Measurements from ENCODE around the gene CPED1. TPM values are rescaled to one million over a fixed set of nuclear protein-coding genes. Genes with fewer than 3 reads are reported as not detected.

CPED1 gene
- total RNA-seq, 3 donors from 2014 or later (not counting 1 experiment from before 2014, with no cell fraction given): 0.50 to 1.3 (median 0.96) TPM

- Mint-ChIP-seq H3K27ac (no peak overlapping the region), H3K36me3 (no peaks in the 10 kb centered on the region), H3K9me3 (no peaks in the 10 kb centered on the region), H3K27me3 (ENCODE audit: low read depth in 2 of 2) (peaks cover 0 to 11% of the 10 kb centered on the region in 2 donors), H3K4me1 (no peaks in the 10 kb centered on the region), H3K4me3 (no peak overlapping the region)
- Histone ChIP-seq H3K27ac (ENCODE audit: low read length) (no peak overlapping the region), H3K36me3 (ENCODE audit: control insufficient read depth, insufficient read depth, low read length) (no peaks in the 10 kb centered on the region), H3K9me3 (ENCODE audit: control insufficient read depth, insufficient read depth, low read length) (no peaks in the 10 kb centered on the region), H3K4me3 (ENCODE audit: low read length) (no peak overlapping the region), H3K27me3 (ENCODE audit: control insufficient read depth, insufficient read depth, low read length) (no peaks in the 10 kb centered on the region), H3K4me1 (ENCODE audit: control insufficient read depth, insufficient read depth, low read length) (no peaks in the 10 kb centered on the region)
- ATAC-seq (no peak), DNase-seq (no peak)
- intact Hi-C loops (cut with micrococcal nuclease): no loop called here
- WGBS (ENCODE audit: insufficient coverage): 73% methylated on average over 1 of the region's 2 CpGs
- TF ChIP-seq CTCF (IDR thresholded peaks at IDR 0.05): no peak
Observed at GRCh38 chr7:121279060-121279620, 290.6 kb downstream of the CPED1 start.

GRCh38 chr7:121279822-121280221 lies 291.3 kb downstream of the CPED1 start:
- Mint-ChIP-seq H3K4me1 (no peaks in the 10 kb centered on the region), H3K27ac (no peak overlapping the region), H3K27me3 (ENCODE audit: low read depth in 2 of 2) (peaks cover 0 to 13% of the 10 kb centered on the region in 2 donors), H3K4me3 (no peak overlapping the region), H3K9me3 (no peaks in the 10 kb centered on the region), H3K36me3 (no peaks in the 10 kb centered on the region)
- no peak for DNase-seq
- TF ChIP-seq CTCF (IDR thresholded peaks at IDR 0.05): no peak
- intact Hi-C loops (cut with micrococcal nuclease): no loop called here
- Histone ChIP-seq H3K27ac (ENCODE audit: low read length) (no peak overlapping the region), H3K4me1 (ENCODE audit: control insufficient read depth, insufficient read depth, low read length) (no peaks in the 10 kb centered on the region), H3K9me3 (ENCODE audit: control insufficient read depth, insufficient read depth, low read length) (peaks cover 2% of the 10 kb centered on the region), H3K4me3 (ENCODE audit: low read length) (no peak overlapping the region), H3K36me3 (ENCODE audit: control insufficient read depth, insufficient read depth, low read length) (no peaks in the 10 kb centered on the region), H3K27me3 (ENCODE audit: control insufficient read depth, insufficient read depth, low read length) (no peaks in the 10 kb centered on the region)
- 100% methylated on average over 1 of the region's 4 CpGs for WGBS (ENCODE audit: insufficient coverage)
- no peak for ATAC-seq

- peaks cover 6% of the 10 kb centered on the region for H3K9me3 ChIP-seq (ENCODE audit: control insufficient read depth, insufficient read depth, low read length)
- no peaks in the 10 kb centered on the region for H3K27me3 ChIP-seq (ENCODE audit: control insufficient read depth, insufficient read depth, low read length)
- no peaks in the 10 kb centered on the region for H3K4me1 ChIP-seq (ENCODE audit: control insufficient read depth, insufficient read depth, low read length)
- 100% methylated on average over 1 of the region's 1 CpG for WGBS (ENCODE audit: insufficient coverage)
- H3K4me3 Mint-ChIP-seq: no peak overlapping the region
- no peak for DNase-seq
- intact Hi-C loops (cut with micrococcal nuclease): no loop called here
- H3K27ac ChIP-seq (ENCODE audit: low read length): no peak overlapping the region
- H3K4me3 ChIP-seq (ENCODE audit: low read length): no peak overlapping the region
- H3K36me3 Mint-ChIP-seq: peaks cover 7% of the 10 kb centered on the region
- ATAC-seq: no peak
- H3K9me3 Mint-ChIP-seq: peaks cover 0 to 3% of the 10 kb centered on the region in 2 donors
- TF ChIP-seq CTCF (IDR thresholded peaks at IDR 0.05): no peak
- no peaks in the 10 kb centered on the region for H3K4me1 Mint-ChIP-seq
- no peaks in the 10 kb centered on the region for H3K36me3 ChIP-seq (ENCODE audit: control insufficient read depth, insufficient read depth, low read length)
- H3K27me3 Mint-ChIP-seq (ENCODE audit: low read depth in 2 of 2): peaks cover 8 to 18% of the 10 kb centered on the region in 2 donors
- H3K27ac Mint-ChIP-seq: no peak overlapping the region
Observed at GRCh38 chr7:121280656-121281055, 292.1 kb downstream of the CPED1 start.

GRCh38 chr7:121282129-121282528 lies 293.6 kb downstream of the CPED1 start:
- Mint-ChIP-seq H3K4me3 (no peak overlapping the region), H3K36me3 (peaks cover 8% of the 10 kb centered on the region), H3K9me3 (peaks cover 0 to 3% of the 10 kb centered on the region in 2 donors), H3K27ac (no peak overlapping the region), H3K4me1 (no peaks in the 10 kb centered on the region), H3K27me3 (ENCODE audit: low read depth in 2 of 2) (peaks cover 10 to 11% of the 10 kb centered on the region in 2 donors)
- no peak for ATAC-seq
- no peak overlapping the region for H3K4me3 ChIP-seq (ENCODE audit: low read length)
- no peaks in the 10 kb centered on the region for H3K4me1 ChIP-seq (ENCODE audit: control insufficient read depth, insufficient read depth, low read length)
- H3K9me3 ChIP-seq (ENCODE audit: control insufficient read depth, insufficient read depth, low read length): peaks cover 6% of the 10 kb centered on the region
- no peaks in the 10 kb centered on the region for H3K36me3 ChIP-seq (ENCODE audit: control insufficient read depth, insufficient read depth, low read length)
- no peak for DNase-seq
- H3K27me3 ChIP-seq (ENCODE audit: control insufficient read depth, insufficient read depth, low read length): no peaks in the 10 kb centered on the region
- intact Hi-C loops (cut with micrococcal nuclease): no loop called here
- 56% methylated on average over 2 of the region's 3 CpGs for WGBS (ENCODE audit: insufficient coverage)
- H3K27ac ChIP-seq (ENCODE audit: low read length): no peak overlapping the region
- TF ChIP-seq CTCF (IDR thresholded peaks at IDR 0.05): no peak

All from natural killer cell (primary cell).